Naive thymus-derived CD8-positive, alpha-beta T cell (primary cell): Measurements from ENCODE around the gene SMNDC1. TPM values are rescaled to one million over a fixed set of nuclear protein-coding genes. Genes with fewer than 3 reads are reported as not detected.
A peak's percentile ranks its signal among the peaks of the same experiment; 100 is the strongest.
"Not testable (repeated sequence)": the region's sequence is repeated elsewhere in the genome, so short reads cannot be mapped to it uniquely, and the experiment has no call there.

ENCODE experiments used
- ATAC-seq, 2 donors: fragments of 150-1000 bp; cut with Tn5 transposase in 1 of 2; sonication (Bioruptor Pico), chemical (Tn5 transposase) in 1 of 2; 1 replicate in 1 of 2; 2 replicates in 1 of 2; pipeline ENCODE4 v1.10.0; 2021; ENCODE audit warnings: mild to moderate bottlenecking in 2 of 2, moderate library complexity in 2 of 2
- POLR2A ChIA-PET: fragments of 350-600 bp; sonication (Branson Sonifier 250); formaldehyde crosslinking; loops from one replicate; lab custom pipeline; 2021; ENCODE audit warnings: antibody characterized with exemption; lab: Charles Lee
- DNase-seq, 10 donors: peaks; one replicate each; pipeline versions ENCODE4 v3.0.0 to v3.0.0-alpha.2; 2020 to 2022
- H3K27ac Mint-ChIP-seq, 10 donors: one replicate each; pipeline ENCODE4 v1.8.0; 2020 to 2022; ENCODE audit warnings: mild to moderate bottlenecking in 10 of 10, mixed read lengths in 10 of 10, moderate library complexity in 4 of 10, inconsistent platforms in 1 of 10
- H3K27me3 Mint-ChIP-seq, 5 donors: one replicate each; pipeline ENCODE4 v1.8.0; 2021 to 2022; ENCODE audit warnings: mixed read lengths in 5 of 5
- H3K36me3 Mint-ChIP-seq, 3 donors: one replicate each; pipeline ENCODE4 v1.8.0; 2020 to 2022; ENCODE audit warnings: mixed read lengths in 3 of 3, mild to moderate bottlenecking in 2 of 3, inconsistent platforms in 1 of 3
- H3K4me1 Mint-ChIP-seq, 4 donors: one replicate each; pipeline ENCODE4 v1.8.0; 2021 to 2022; ENCODE audit warnings: mixed read lengths in 4 of 4
- H3K4me3 Mint-ChIP-seq, 10 donors: one replicate each; pipeline ENCODE4 v1.8.0; 2020 to 2022; ENCODE audit warnings: mild to moderate bottlenecking in 10 of 10, mixed read lengths in 10 of 10, moderate library complexity in 6 of 10, inconsistent platforms in 1 of 10
- H3K9me3 Mint-ChIP-seq, 9 donors: one replicate each; pipeline ENCODE4 v1.8.0; 2020 to 2022; ENCODE audit warnings: mixed read lengths in 9 of 9, mild to moderate bottlenecking in 3 of 9, inconsistent platforms in 1 of 9, moderate library complexity in 1 of 9
- polyA plus RNA-seq, 3 donors: library from polyadenylated mRNA; unstranded; fragments of 300-500 nt; fragmentation: Illumina TruSeq; gene quantifications; one replicate each; pipeline ENCODE4 v1.2.3, GENCODE V29; 2021
- total RNA-seq, 8 experiments: library from RNA in 2 of 8; stranded (reverse) in 2 of 8; gene quantifications; one replicate each; pipeline ENCODE4 v1.2.3 and lab custom pipeline; 2021 to 2026

Gene SMNDC1
- total and polyA plus RNA-seq, 5 experiments from 2014 or later: 13.0 to 39.5 (median 14.5) TPM

GRCh38 chr10:110340816-110341215 is 36.1 kb upstream of the SMNDC1 start:
- Mint-ChIP-seq H3K27ac (no peak overlapping the region), H3K36me3 (no peaks in the 10 kb centered on the region), H3K27me3 (peaks cover 3 to 42% (median 7%) of the 10 kb centered on the region in 5 donors), H3K4me3 (no peak overlapping the region), H3K9me3 (no peaks in the 10 kb centered on the region), H3K4me1 (peaks cover 0 to 2% (median 1%) of the 10 kb centered on the region in 4 donors)
- no peak for ATAC-seq
- DNase-seq: no peak
- POLR2A ChIA-PET: no interaction called here

DNA sequence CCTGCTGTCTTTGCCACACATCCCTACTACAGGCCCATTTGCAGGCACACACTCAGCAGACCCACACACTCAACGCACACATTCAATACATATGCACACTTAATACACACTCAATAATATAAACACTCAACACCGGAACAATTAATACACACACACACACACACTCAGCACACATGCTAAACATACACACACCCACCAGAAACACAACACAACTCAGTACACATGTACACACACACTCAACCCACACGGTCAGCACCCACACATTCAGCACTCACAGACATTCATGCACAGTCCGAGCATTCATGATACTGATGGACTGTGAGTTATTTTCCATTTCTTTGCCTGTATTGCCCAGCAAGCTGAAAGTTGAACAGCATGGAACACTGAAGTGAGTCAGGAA is 35.4 kb upstream of the SMNDC1 start:
- no peak overlapping the region for H3K4me3 Mint-ChIP-seq
- POLR2A ChIA-PET: no interaction called here

DNA sequence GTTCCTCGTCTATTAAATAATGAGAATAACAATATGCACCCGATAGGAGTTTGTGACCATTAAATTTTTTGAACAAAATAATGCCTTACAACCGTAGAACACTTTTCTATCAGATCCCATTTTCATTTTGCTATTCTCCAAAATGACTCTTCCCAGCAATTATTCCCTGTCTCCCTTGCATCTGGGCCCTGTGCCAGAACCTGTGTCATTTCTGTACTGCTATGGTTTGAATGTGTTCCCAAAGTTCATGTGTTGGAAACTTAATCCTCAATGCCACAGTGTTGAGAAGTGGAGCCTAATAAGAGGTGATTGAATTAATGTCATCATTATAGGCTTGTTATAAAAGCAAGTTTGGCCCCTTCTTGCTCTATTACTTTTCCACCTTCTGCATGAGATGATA is 33.2 kb upstream of the SMNDC1 start:
- H3K36me3 Mint-ChIP-seq: no peaks in the 10 kb centered on the region
- H3K4me1 Mint-ChIP-seq: peaks cover 5 to 7% (median 7%) of the 10 kb centered on the region in 4 donors
- H3K27me3 Mint-ChIP-seq: peaks cover 2 to 28% (median 4%) of the 10 kb centered on the region in 5 donors
- H3K27ac Mint-ChIP-seq: no peak overlapping the region
- ATAC-seq (no peak), DNase-seq (no peak)
- POLR2A ChIA-PET: no interaction called here
- H3K9me3 Mint-ChIP-seq: peaks cover 0 to 3% (median 0%) of the 10 kb centered on the region in 9 donors
- H3K4me3 Mint-ChIP-seq: no peak overlapping the region

More for the DNA sequence above, 35.4 kb upstream of the SMNDC1 start:
- Mint-ChIP-seq H3K9me3 (no peaks in the 10 kb centered on the region), H3K27me3 (peaks cover 3 to 42% (median 7%) of the 10 kb centered on the region in 5 donors), H3K36me3 (no peaks in the 10 kb centered on the region), H3K4me1 (peaks cover 5 to 8% (median 7%) of the 10 kb centered on the region in 4 donors), H3K27ac (peak overlapping the region in 1 of 10 donors; percentile 22)
- DNase-seq: no peak
- ATAC-seq: no peak

DNA sequence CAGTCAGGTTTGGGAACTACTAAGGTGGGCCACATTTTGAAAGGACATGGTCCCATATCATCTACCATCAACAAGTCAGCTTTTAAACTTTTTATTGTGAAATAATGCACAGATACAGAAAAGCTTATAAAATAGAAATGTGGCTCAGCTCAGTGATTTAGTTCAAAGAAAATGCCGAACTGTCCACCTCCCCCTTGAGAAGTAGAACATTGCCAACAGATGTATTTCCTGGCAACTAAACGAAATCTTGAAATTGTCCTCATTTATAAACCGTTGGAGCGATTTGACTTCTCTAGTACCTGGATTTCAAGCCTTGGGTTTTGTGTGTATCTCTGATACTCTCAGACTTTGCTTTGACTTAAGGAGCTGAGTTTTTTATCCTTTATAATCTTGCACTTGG is 32.7 kb upstream of the SMNDC1 start:
- peaks cover 0 to 5% (median 0%) of the 10 kb centered on the region in 9 donors for H3K9me3 Mint-ChIP-seq
- no peak overlapping the region for H3K27ac Mint-ChIP-seq
- H3K36me3 Mint-ChIP-seq: no peaks in the 10 kb centered on the region
- DNase-seq (no peak), ATAC-seq (no peak)
- peaks cover 1 to 23% (median 4%) of the 10 kb centered on the region in 5 donors for H3K27me3 Mint-ChIP-seq
- POLR2A ChIA-PET: no interaction called here
- H3K4me1 Mint-ChIP-seq: peaks cover 5 to 7% (median 7%) of the 10 kb centered on the region in 4 donors
- no peak overlapping the region for H3K4me3 Mint-ChIP-seq

DNA sequence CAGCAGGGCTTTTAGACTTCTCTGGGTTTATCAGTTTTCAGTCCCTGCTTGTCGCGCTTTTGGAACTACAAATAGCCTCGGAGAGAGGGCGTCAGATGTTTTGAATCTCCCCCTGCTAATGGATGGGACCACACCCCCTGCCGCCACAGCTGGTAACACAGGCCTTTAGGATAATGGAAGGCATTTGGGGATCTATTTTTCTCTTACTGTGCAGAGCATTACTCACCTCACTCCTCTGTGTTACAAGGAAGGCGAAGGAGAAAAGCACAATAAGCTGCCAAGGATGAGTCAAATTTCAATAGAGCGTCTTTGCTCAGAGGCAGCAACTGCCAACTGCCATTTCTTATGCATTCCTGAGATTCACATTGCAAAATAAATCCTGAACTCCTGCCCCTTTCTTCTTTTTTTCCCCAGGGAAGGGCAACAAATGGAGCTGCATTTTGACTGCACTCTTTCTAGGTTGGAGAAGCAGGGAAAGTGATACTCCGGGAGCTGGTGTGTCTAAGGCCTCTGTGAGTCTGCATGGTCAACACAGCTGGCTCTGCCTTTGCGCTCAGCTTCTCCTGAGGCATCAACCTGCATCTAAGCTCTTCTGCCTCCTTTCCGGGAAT is 31.5 kb upstream of the SMNDC1 start:
- POLR2A ChIA-PET: no interaction called here
- DNase-seq (no peak), ATAC-seq (no peak)
- H3K4me1 Mint-ChIP-seq: peaks cover 5 to 7% (median 7%) of the 10 kb centered on the region in 4 donors
- H3K9me3 Mint-ChIP-seq: peaks cover 0 to 6% (median 0%) of the 10 kb centered on the region in 9 donors
- peaks cover 1 to 22% (median 4%) of the 10 kb centered on the region in 5 donors for H3K27me3 Mint-ChIP-seq
- H3K36me3 Mint-ChIP-seq: no peaks in the 10 kb centered on the region
- H3K27ac Mint-ChIP-seq: no peak overlapping the region
- H3K4me3 Mint-ChIP-seq: no peak overlapping the region

- Mint-ChIP-seq H3K4me1 (peaks cover 5 to 7% (median 7%) of the 10 kb centered on the region in 4 donors), H3K27ac (no peak overlapping the region), H3K36me3 (no peaks in the 10 kb centered on the region), H3K27me3 (peaks cover 1 to 18% (median 4%) of the 10 kb centered on the region in 5 donors), H3K4me3 (no peak overlapping the region), H3K9me3 (peaks cover 2 to 13% (median 6%) of the 10 kb centered on the region in 9 donors)
- POLR2A ChIA-PET: no interaction called here
- DNase-seq (no peak), ATAC-seq (no peak)
Observed at GRCh38 chr10:110335314-110336064, 30.8 kb upstream of the SMNDC1 start.

DNA sequence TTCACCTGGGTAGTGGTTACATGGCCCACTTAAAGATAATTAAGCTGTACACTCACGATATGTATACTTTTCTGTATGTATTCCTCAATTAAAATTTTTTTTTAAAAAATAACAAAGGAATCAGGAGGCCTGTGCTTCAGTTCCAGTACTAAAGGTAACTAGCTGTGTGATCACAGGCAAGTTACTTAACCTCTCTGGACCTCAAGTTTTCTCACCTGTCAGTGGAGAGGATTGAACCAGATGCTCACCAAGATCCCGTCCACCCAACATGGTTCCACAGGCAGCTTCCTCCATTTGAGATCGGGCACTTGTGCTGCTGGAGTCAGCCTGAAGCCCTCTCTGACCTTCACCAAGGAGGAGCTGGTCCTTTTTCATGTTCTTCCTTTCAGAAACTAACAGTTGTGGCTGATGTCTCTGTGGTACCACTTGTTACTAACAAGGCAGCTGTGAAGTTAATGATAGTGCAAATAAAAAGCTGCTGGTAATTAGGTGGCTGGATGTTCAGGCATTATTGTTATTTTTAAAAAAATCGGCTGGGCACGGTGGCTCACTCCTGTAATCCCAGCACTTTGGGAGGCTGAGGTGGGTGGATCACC is 29.4 kb upstream of the SMNDC1 start:
- DNase-seq: no peak

DNA sequence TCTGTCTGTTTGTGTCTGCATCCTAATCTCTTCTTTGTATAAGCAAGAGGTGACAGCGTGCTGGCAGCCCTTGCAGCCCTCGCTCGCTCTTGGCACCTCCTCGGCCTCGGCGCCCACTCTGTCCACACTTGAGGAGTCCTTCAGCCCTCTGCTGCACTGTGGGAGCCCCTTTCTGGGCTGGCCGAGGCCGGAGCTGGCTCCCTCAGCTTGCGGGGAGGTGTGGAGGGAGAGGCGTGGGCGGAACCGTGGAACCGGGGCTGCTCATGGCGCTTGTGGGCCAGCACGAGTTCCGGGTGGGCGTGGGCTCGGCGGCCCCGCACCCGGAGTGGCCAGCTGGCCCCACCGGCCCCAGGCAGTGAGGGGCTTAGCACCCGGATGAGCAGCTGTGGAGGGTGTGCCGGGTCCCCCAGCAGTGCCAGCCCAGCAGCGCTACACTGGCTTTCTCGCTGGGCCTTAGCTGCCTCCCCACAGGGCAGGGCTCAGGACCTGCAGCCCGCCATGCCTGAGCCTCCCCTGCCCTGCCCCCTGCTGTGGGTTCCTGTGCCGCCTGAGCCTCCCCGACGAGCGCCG is 26.6 kb upstream of the SMNDC1 start:
- H3K4me3 Mint-ChIP-seq, POLR2A ChIA-PET, H3K4me1 Mint-ChIP-seq, ATAC-seq, H3K27ac Mint-ChIP-seq, DNase-seq, H3K27me3 Mint-ChIP-seq: not testable (repeated sequence)
- peaks cover 0 to 11% (median 4%) of the 10 kb centered on the region in 3 donors for H3K36me3 Mint-ChIP-seq
- H3K9me3 Mint-ChIP-seq: peaks cover 2 to 31% (median 17%) of the 10 kb centered on the region in 9 donors

More for the DNA sequence above, 29.4 kb upstream of the SMNDC1 start:
- peaks cover 2 to 7% (median 7%) of the 10 kb centered on the region in 4 donors for H3K4me1 Mint-ChIP-seq
- no peak overlapping the region for H3K27ac Mint-ChIP-seq
- POLR2A ChIA-PET: no interaction called here
- peaks cover 0 to 6% (median 3%) of the 10 kb centered on the region in 3 donors for H3K36me3 Mint-ChIP-seq
- H3K4me3 Mint-ChIP-seq: no peak overlapping the region
- H3K27me3 Mint-ChIP-seq: peaks cover 0 to 9% (median 0%) of the 10 kb centered on the region in 5 donors
- ATAC-seq: no peak
- H3K9me3 Mint-ChIP-seq: peaks cover 2 to 26% (median 16%) of the 10 kb centered on the region in 9 donors

- POLR2A ChIA-PET: no interaction called here
- H3K27me3 Mint-ChIP-seq: peaks cover 0 to 6% (median 3%) of the 10 kb centered on the region in 5 donors
- ATAC-seq: no peak
- H3K36me3 Mint-ChIP-seq: peaks cover 0 to 11% (median 4%) of the 10 kb centered on the region in 3 donors
- no peak for DNase-seq
- peaks cover 2 to 31% (median 17%) of the 10 kb centered on the region in 9 donors for H3K9me3 Mint-ChIP-seq
- peaks cover 1 to 6% (median 5%) of the 10 kb centered on the region in 4 donors for H3K4me1 Mint-ChIP-seq
- peak overlapping the region in 1 of 10 donors; percentile 41 for H3K27ac Mint-ChIP-seq
- H3K4me3 Mint-ChIP-seq: no peak overlapping the region
Observed at GRCh38 chr10:110330675-110331074, 26.0 kb upstream of the SMNDC1 start.

DNA sequence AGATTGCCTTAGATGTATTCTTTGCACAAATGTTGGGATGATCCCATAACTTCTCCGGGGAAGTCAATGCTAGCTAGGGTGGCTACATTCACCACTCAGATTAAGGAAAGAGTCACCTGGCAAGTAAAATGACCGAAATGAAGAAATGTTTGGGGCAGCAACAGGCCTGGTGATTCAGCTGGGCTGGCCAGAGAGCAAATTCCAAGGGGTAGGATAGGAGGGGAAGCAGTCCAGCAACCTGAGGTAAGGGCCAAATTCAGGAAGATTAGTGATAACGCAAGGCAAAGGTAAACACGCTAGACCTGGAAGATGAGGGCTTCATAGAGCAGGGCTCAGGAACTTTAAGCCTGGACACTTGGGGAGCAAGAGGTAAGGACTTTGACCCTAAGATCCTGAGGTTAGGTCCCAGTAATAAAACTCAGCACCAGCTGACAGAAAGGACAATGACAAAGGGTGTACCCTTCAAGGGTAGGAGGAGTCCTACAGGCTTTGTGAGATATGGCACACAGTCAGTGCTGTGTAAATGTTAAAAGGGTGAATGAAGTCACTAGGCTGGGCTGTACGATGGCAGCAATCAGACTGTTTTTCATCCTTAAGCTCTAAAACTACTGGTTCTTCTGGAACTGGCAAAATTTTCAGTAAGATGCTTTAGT is 22.7 kb upstream of the SMNDC1 start:
- DNase-seq (no peak), ATAC-seq (no peak)
- Mint-ChIP-seq H3K27ac (no peak overlapping the region), H3K4me3 (no peak overlapping the region), H3K27me3 (peaks cover 0 to 6% (median under 1%) of the 10 kb centered on the region in 5 donors), H3K9me3 (peaks cover 2 to 31% (median 18%) of the 10 kb centered on the region in 9 donors), H3K36me3 (peaks cover 0 to 11% (median 4%) of the 10 kb centered on the region in 3 donors), H3K4me1 (peaks cover 0 to 14% (median 0%) of the 10 kb centered on the region in 4 donors)
- POLR2A ChIA-PET: no interaction called here

DNA sequence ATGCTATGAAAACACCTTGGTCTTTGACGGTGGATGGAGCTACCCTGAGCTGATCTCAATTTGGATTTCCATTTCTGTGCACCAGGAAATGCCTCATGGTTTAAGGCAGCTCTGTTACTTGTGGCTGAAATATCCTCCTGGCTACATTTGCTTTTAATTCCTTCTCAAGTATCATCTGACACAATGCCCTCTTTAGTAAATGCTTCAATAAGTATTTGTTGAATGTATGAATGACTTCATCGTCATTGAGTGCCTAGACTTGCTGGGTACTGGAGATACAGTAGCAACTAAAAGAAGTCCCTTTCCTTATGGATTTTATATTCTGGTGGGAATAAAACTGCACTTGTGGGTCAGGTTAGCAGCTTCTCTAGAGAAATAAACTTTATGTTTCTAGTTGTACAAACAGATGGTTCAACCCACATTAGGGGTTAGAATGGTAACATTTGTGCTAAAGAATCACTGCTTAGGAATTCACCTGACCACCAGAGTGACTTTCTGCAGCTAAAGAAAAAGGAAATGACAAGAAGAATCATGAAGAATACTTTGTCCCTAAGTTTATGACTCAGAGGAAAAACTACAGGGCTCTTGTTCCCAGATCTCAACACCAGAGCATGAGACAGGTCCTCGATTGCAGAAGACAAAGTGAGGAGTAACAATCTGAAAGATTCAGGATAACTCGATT is 21.8 kb upstream of the SMNDC1 start:
- H3K36me3 Mint-ChIP-seq: peaks cover 0 to 11% (median 4%) of the 10 kb centered on the region in 3 donors
- POLR2A ChIA-PET: no interaction called here
- ATAC-seq (no peak), DNase-seq (no peak)
- H3K27ac Mint-ChIP-seq: no peak overlapping the region
- H3K9me3 Mint-ChIP-seq: peaks cover 7 to 34% (median 22%) of the 10 kb centered on the region in 9 donors
- H3K27me3 Mint-ChIP-seq: peaks cover 0 to 6% (median 3%) of the 10 kb centered on the region in 5 donors
- H3K4me1 Mint-ChIP-seq: peaks cover 0 to 14% (median 0%) of the 10 kb centered on the region in 4 donors
- no peak overlapping the region for H3K4me3 Mint-ChIP-seq
